ENCODE measurements around the gene DNAH17. TPM values are rescaled to one million over a fixed set of nuclear protein-coding genes. Genes with fewer than 3 reads are reported as not detected.

DNAH17 gene
- total and polyA plus RNA-seq, 2 of the 8 experiments (the other 6 are each of a cell fraction or from before 2014, with no cell fraction given), result 0.14 to 0.67 TPM

GRCh38 chr17:78441271-78441971 is 135.8 kb downstream of the DNAH17 start (continued):
- TF ChIP-seq CHD7 (IDR thresholded peaks at IDR 0.05; ENCODE audit: insufficient replicate concordance, low read length) (no peak), MAX (IDR thresholded peaks at IDR 0.05) (no peak), RBBP5 (IDR thresholded peaks at IDR 0.05; ENCODE audit: borderline replicate concordance, low read depth, low read length) (no peak)
